Ishikawa (cell line): ENCODE data around the gene TUB.

ENCODE experiments used
- CEBPB ChIP-seq: IDR thresholded peaks from 2 replicates; pipeline ENCODE4 v1.6.1; 2012
- CREB1 ChIP-seq: IDR thresholded peaks from 2 replicates; pipeline ENCODE4 v1.6.1; 2012; ENCODE audit warnings: low read depth
- EGR1 ChIP-seq: IDR thresholded peaks from 2 replicates; pipeline ENCODE4 v1.6.1; 2012
- EP300 ChIP-seq: IDR thresholded peaks from 2 replicates; pipeline ENCODE4 v1.6.1; 2012; ENCODE audit warnings: borderline replicate concordance
- FOXM1 ChIP-seq: IDR thresholded peaks from 2 replicates; pipeline ENCODE4 v1.6.1; 2012; ENCODE audit warnings: low read depth, borderline replicate concordance
- MAX ChIP-seq: IDR thresholded peaks from 2 replicates; pipeline ENCODE4 v1.6.1; 2012
- NFIC ChIP-seq: IDR thresholded peaks from 2 replicates; pipeline ENCODE4 v1.6.1; 2012
- RAD21 ChIP-seq: IDR thresholded peaks from 2 replicates; pipeline ENCODE4 v1.6.1; 2012; ENCODE audit warnings: low read depth
- REST ChIP-seq: IDR thresholded peaks from 2 replicates; pipeline ENCODE4 v1.6.1; 2012; ENCODE audit warnings: low read depth, mild to moderate bottlenecking
- TAF1 ChIP-seq: IDR thresholded peaks from 2 replicates; pipeline ENCODE4 v1.6.1; 2012; ENCODE audit warnings: low read depth, mild to moderate bottlenecking
- USF1 ChIP-seq: IDR thresholded peaks from 2 replicates; pipeline ENCODE4 v1.6.1; 2012

GRCh38 chr11:8055091-8055835, 25.7 kb upstream of the TUB start:
- TF ChIP-seq MAX: no peak
- no peak for TF ChIP-seq NFIC
- TF ChIP-seq USF1: no peak
- no peak for TF ChIP-seq FOXM1
- TF ChIP-seq TAF1: no peak
- TF ChIP-seq CEBPB: no peak
- TF ChIP-seq EP300: no peak
- no peak; the same call in 1 of the 2 replicates for TF ChIP-seq RAD21
- TF ChIP-seq CREB1: no peak
- no peak for TF ChIP-seq EGR1
- TF ChIP-seq REST: no peak
